ENCODE data around the gene RBFOX2. TPM values are rescaled to one million over a fixed set of nuclear protein-coding genes. Genes with fewer than 3 reads are reported as not detected.

The RBFOX2 gene
- total and polyA plus RNA-seq, 10 of the 15 experiments (the other 5 are each of a cell fraction or from before 2014, with no cell fraction given), result 0.01 to 2.7 (median 0.17) TPM; not detected in 4

DNA sequence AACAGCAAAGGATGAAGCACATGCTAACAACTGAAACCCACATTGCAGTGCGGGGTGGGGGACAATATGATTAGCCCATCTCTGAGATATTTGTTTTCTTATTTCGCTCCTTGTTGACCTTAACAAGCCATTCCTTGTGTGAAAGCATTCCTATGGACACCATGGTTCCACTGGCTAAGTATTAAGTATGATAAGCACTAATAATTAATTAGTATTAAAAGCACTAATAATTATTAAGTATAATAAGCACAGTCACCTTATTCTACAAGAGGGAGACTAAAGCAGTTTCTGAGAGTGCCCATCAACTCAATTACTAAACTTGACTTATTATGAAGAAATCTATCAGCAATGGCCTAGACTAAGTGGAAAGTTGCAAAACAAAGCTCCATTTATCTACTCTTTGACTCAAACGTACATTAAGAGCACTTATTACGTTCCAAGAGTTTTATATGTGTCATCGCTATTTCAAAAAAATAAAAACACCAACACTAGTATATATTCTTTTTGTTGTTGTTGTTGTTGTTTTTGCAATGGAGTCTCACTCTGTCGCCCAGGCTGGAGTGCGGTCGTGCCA lies 65.3 kb downstream of the RBFOX2 start (continued):
- TF ChIP-seq CBX5 (IDR thresholded peaks at IDR 0.05; ENCODE audit: low read depth) (no peak), SREBF1 (IDR thresholded peaks at IDR 0.05; ENCODE audit: low read length) (no peak), IKZF1 (conservative IDR thresholded peaks at IDR 0.05) (no peak), EGR1 (IDR thresholded peaks at IDR 0.05; ENCODE audit: borderline replicate concordance in 1 of 2, low read depth in 2 of 2, low read length in 2 of 2) (no peak), MYC (IDR thresholded peaks at IDR 0.05; ENCODE audit: insufficient read depth, insufficient read length, insufficient replicate concordance, low read length, severe bottlenecking) (no peak)
- TF ChIP-seq, protein P1, sequence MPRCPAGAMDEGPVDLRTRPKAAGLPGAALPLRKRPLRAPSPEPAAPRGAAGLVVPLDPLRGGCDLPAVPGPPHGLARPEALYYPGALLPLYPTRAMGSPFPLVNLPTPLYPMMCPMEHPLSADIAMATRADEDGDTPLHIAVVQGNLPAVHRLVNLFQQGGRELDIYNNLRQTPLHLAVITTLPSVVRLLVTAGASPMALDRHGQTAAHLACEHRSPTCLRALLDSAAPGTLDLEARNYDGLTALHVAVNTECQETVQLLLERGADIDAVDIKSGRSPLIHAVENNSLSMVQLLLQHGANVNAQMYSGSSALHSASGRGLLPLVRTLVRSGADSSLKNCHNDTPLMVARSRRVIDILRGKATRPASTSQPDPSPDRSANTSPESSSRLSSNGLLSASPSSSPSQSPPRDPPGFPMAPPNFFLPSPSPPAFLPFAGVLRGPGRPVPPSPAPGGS (IDR thresholded peaks at IDR 0.05; ENCODE audit: borderline replicate concordance, insufficient read depth, low read depth, low read length, poor library complexity, severe bottlenecking), result no peak

DNA sequence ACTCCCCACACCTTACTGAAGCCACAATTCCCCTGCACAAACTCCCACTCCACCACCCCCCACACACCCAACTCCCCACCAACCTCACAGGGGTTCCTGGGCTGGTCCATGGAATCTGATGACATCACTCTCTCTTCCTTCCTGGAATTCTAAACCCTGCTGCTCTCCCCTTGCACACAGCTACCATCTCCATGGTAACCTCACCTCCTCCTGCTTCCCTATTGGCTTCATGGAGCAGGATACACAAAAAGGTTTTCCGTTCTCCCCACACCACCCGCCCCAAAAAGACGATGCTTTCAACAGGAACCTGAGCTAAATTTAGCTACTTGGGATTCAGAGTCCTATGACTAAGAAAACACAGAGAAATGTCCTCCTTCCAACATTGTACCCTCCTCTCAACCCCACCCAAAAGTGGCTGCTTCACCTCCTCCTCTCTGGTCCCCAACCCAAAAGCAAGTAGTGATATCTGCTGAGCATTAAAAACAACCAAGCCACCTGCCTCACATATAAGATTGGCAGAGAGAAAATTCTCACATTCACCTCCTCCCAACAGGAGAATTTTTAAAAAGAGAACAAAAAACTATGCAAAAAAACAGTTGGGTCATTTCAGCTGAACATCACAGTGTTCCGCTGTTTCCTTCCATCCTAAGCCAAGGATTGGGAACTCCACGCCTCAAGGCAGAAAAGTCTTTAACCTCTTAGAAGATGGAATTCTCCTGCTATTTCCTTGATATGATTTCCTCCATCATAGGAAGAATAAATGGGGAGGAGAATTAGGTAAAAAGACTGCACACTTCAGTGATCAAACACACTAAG lies 66.9 kb downstream of the RBFOX2 start:
- Histone ChIP-seq H3K79me2 (ENCODE audit: control insufficient read depth, insufficient read depth, low read length) (no peaks in the 10 kb centered on the region), H2AFZ (ENCODE audit: control insufficient read depth, low read depth, low read length) (no peak overlapping the region), H3K9me3 (replicated peaks; ENCODE audit: control insufficient read depth, insufficient read depth, low read length) (no peaks in the 10 kb centered on the region), H3K9ac (ENCODE audit: control insufficient read depth, insufficient read depth, low read length) (no peak overlapping the region), H4K20me1 (ENCODE audit: control insufficient read depth, insufficient read depth) (no peaks in the 10 kb centered on the region), H3K27ac (ENCODE audit: control insufficient read depth, insufficient read depth) (no peak overlapping the region), H3K4me1 (ENCODE audit: control insufficient read depth, insufficient read depth, low read length) (no peaks in the 10 kb centered on the region), H3K4me2 (ENCODE audit: control insufficient read depth, insufficient read depth) (no peak overlapping the region), H3K36me3 (ENCODE audit: control insufficient read depth in 2 of 2, insufficient read depth in 2 of 2, low read length in 1 of 2) (no peaks in the 10 kb centered on the region), H3K27me3 (replicated peaks in 1 of 2; ENCODE audit: control insufficient read depth in 2 of 2, insufficient read depth in 2 of 2, low read length in 1 of 2) (no peaks in the 10 kb centered on the region), H3K4me3 (no peak overlapping the region)
- intact Hi-C loops (cut with micrococcal nuclease; ENCODE audit: unreplicated experiment), result no loop called here
- 21% methylated on average over 5 of the region's 5 CpGs for WGBS (ENCODE audit: insufficient coverage, insufficient replicate concordance, low lambda C conversion rate, missing lambda C conversion rate)
- FAIRE-seq (no peak), ATAC-seq (no peak), DNase-seq (ENCODE audit: low read depth, low spot score) (no peak)
- CTCF ChIA-PET, result interaction anchor here (0.6 kb wide), 1 partner anchor 43 kb away, joined by 3 read pairs; no protein-coding TSS in a partner anchor
- RAD21 ChIA-PET (ENCODE audit: unreplicated experiment), result no interaction called here
- POLR2A ChIA-PET, result interaction anchor here (0.6 kb wide), 1 partner anchor 133 kb away, joined by 4 read pairs; no protein-coding TSS in a partner anchor
- SMC1A ChIA-PET (ENCODE audit: uncharacterized antibody, unreplicated experiment), result no interaction called here
- in situ Hi-C loops (cut with MboI), result no loop called here
- BruUV-seq (replicated peaks), result no TSS peak
- no peak for TF ChIP-seq ZNF384 (IDR thresholded peaks at IDR 0.05; ENCODE audit: borderline replicate concordance, low read depth, low read length)
- no peak for TF ChIP-seq ATF7 (IDR thresholded peaks at IDR 0.05; ENCODE audit: low read depth)
- TF ChIP-seq, protein P2, sequence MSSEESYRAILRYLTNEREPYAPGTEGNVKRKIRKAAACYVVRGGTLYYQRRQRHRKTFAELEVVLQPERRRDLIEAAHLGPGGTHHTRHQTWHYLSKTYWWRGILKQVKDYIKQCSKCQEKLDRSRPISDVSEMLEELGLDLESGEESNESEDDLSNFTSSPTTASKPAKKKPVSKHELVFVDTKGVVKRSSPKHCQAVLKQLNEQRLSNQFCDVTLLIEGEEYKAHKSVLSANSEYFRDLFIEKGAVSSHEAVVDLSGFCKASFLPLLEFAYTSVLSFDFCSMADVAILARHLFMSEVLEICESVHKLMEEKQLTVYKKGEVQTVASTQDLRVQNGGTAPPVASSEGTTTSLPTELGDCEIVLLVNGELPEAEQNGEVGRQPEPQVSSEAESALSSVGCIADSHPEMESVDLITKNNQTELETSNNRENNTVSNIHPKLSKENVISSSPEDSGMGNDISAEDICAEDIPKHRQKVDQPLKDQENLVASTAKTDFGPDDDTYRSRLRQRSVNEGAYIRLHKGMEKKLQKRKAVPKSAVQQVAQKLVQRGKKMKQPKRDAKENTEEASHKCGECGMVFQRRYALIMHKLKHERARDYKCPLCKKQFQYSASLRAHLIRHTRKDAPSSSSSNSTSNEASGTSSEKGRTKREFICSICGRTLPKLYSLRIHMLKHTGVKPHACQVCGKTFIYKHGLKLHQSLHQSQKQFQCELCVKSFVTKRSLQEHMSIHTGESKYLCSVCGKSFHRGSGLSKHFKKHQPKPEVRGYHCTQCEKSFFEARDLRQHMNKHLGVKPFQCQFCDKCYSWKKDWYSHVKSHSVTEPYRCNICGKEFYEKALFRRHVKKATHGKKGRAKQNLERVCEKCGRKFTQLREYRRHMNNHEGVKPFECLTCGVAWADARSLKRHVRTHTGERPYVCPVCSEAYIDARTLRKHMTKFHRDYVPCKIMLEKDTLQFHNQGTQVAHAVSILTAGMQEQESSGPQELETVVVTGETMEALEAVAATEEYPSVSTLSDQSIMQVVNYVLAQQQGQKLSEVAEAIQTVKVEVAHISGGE (CRISPR knock-in tag; IDR thresholded peaks at IDR 0.05), result no peak
- TF ChIP-seq, protein P3, sequence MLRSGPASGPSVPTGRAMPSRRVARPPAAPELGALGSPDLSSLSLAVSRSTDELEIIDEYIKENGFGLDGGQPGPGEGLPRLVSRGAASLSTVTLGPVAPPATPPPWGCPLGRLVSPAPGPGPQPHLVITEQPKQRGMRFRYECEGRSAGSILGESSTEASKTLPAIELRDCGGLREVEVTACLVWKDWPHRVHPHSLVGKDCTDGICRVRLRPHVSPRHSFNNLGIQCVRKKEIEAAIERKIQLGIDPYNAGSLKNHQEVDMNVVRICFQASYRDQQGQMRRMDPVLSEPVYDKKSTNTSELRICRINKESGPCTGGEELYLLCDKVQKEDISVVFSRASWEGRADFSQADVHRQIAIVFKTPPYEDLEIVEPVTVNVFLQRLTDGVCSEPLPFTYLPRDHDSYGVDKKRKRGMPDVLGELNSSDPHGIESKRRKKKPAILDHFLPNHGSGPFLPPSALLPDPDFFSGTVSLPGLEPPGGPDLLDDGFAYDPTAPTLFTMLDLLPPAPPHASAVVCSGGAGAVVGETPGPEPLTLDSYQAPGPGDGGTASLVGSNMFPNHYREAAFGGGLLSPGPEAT (IDR thresholded peaks at IDR 0.05; ENCODE audit: low read depth), result no peak
- TF ChIP-seq CBX3 (IDR thresholded peaks at IDR 0.05; ENCODE audit: borderline replicate concordance, low read depth), result no peak
- no peak for TF ChIP-seq CREB1 (IDR thresholded peaks at IDR 0.05; ENCODE audit: low read depth)
- TF ChIP-seq, protein P4, sequence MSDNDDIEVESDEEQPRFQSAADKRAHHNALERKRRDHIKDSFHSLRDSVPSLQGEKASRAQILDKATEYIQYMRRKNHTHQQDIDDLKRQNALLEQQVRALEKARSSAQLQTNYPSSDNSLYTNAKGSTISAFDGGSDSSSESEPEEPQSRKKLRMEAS (IDR thresholded peaks at IDR 0.05; ENCODE audit: low read depth, low read length), result no peak
- no peak for TF ChIP-seq SMAD1 (IDR thresholded peaks at IDR 0.05; ENCODE audit: low read depth, partially characterized antibody)

All from GM12878 (cell line).